ENCODE measurements around the gene CPEB3.

The CPEB3 gene

GRCh38 chr10:92094960-92095359, 195.9 kb downstream of the CPEB3 start:
- no peak overlapping the region for H3K9ac ChIP-seq (ENCODE audit: low read length)
- H3K27ac ChIP-seq (ENCODE audit: low read depth, low read length): no peak overlapping the region
- no peak overlapping the region for H3K4me3 ChIP-seq (ENCODE audit: low read depth, low read length)
- H3K9me3 ChIP-seq (ENCODE audit: control insufficient read depth, insufficient read depth, low read depth, low read length): no peaks in the 10 kb centered on the region
- peaks cover 11% of the 10 kb centered on the region; the same call in 1 of the 2 replicates for H3K4me1 ChIP-seq (ENCODE audit: control insufficient read depth, insufficient read depth, low read length)
- no peaks in the 10 kb centered on the region for H3K36me3 ChIP-seq (ENCODE audit: control insufficient read depth, insufficient read depth, low read length)
- no peaks in the 10 kb centered on the region for H3K27me3 ChIP-seq (ENCODE audit: control insufficient read depth, insufficient read depth, low read length)

- Histone ChIP-seq H3K9ac (ENCODE audit: low read length) (no peak overlapping the region), H3K27ac (ENCODE audit: low read depth, low read length) (0 out of 2 replicates have a peak overlapping the region, but pooled peaks have one; percentile 53), H3K27me3 (ENCODE audit: control insufficient read depth, insufficient read depth, low read length) (no peaks in the 10 kb centered on the region), H3K36me3 (ENCODE audit: control insufficient read depth, insufficient read depth, low read length) (no peaks in the 10 kb centered on the region), H3K4me1 (ENCODE audit: control insufficient read depth, insufficient read depth, low read length) (peaks cover 17% of the 10 kb centered on the region; the same call in 1 of the 2 replicates), H3K9me3 (ENCODE audit: control insufficient read depth, insufficient read depth, low read depth, low read length) (no peaks in the 10 kb centered on the region), H3K4me3 (ENCODE audit: low read depth, low read length) (no peak overlapping the region)
Observed at GRCh38 chr10:92091965-92092364, 198.9 kb downstream of the CPEB3 start.

DNA sequence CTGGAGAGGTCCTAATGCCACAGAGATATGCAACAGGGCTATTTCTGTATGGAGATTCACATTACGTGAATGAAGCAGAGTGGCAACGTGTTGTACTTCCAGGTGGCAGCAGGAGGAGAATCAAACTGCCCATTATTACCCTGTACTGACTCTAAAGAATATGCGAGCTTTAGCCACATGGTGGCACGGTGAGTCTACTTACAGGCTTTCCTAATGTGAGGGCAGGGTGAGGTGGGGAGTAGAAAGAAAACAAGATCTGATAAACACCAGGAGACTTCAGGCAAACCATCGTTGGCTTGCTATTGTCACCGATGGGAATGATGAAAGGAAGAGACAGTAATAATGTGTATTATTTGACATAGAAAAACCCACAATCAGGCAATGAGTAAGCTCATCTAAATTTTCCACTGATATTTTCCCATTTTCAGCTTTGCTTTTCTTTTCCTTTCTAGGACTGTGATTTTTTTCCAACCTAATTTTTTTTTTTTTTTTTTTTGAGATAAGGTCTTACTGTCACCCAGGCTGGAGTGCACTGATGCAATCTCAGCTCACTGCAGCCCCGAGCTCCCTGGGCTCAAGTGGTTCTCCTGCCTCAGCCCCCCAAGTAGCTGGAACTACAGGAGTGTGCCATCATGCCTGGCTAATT, 203.0 kb downstream of the CPEB3 start:
- H3K36me3 ChIP-seq (ENCODE audit: control insufficient read depth, insufficient read depth, low read length): no peaks in the 10 kb centered on the region
- no peaks in the 10 kb centered on the region for H3K27me3 ChIP-seq (ENCODE audit: control insufficient read depth, insufficient read depth, low read length)
- H3K4me1 ChIP-seq (ENCODE audit: control insufficient read depth, insufficient read depth, low read length): peaks cover 17% of the 10 kb centered on the region; the same call in 1 of the 2 replicates
- H3K9me3 ChIP-seq (ENCODE audit: control insufficient read depth, insufficient read depth, low read depth, low read length): no peaks in the 10 kb centered on the region
- H3K9ac ChIP-seq (ENCODE audit: low read length): no peak overlapping the region
- no peak overlapping the region for H3K4me3 ChIP-seq (ENCODE audit: low read depth, low read length)
- H3K27ac ChIP-seq (ENCODE audit: low read depth, low read length): no peak overlapping the region

DNA sequence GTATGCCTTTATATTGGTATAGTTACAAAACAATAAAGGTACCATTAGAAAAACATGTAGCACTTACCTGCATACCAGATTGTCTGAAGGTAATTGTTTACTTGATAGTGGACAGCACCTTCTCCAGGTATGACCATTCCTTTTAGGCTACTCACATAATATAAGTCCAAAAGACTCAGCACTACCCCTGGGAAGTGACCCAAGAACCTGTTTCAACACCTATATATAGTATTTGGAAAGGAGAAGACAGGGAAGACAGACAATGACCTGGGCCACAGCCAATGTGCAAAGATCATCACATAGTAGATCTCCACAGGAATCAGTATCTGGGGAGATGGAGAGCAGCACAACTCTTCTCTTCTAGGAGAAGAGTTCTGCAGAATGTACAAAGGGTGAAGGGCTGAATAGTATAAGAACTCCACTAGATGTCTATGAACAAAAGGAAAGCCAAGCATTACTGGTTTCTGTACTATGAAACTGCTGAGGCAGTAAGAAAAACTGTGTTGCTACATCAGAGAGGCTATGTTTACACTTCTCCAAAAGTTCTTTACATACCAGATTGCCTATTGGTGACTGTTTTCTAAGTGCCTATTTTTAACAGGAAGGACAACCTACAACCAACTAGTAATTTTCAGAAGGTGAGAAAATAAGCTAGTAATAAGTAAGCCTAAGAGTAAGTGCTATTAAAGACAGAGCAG, 208.1 kb downstream of the CPEB3 start:
- H3K4me3 ChIP-seq (ENCODE audit: low read depth, low read length): no peak overlapping the region
- H3K27ac ChIP-seq (ENCODE audit: low read depth, low read length): no peak overlapping the region
- no peak overlapping the region for H3K9ac ChIP-seq (ENCODE audit: low read length)
- no peaks in the 10 kb centered on the region; the same call in 1 of the 2 replicates for H3K36me3 ChIP-seq (ENCODE audit: control insufficient read depth, insufficient read depth, low read length)
- no peaks in the 10 kb centered on the region for H3K27me3 ChIP-seq (ENCODE audit: control insufficient read depth, insufficient read depth, low read length)
- no peaks in the 10 kb centered on the region for H3K9me3 ChIP-seq (ENCODE audit: control insufficient read depth, insufficient read depth, low read depth, low read length)
- H3K4me1 ChIP-seq (ENCODE audit: control insufficient read depth, insufficient read depth, low read length): no peaks in the 10 kb centered on the region

DNA sequence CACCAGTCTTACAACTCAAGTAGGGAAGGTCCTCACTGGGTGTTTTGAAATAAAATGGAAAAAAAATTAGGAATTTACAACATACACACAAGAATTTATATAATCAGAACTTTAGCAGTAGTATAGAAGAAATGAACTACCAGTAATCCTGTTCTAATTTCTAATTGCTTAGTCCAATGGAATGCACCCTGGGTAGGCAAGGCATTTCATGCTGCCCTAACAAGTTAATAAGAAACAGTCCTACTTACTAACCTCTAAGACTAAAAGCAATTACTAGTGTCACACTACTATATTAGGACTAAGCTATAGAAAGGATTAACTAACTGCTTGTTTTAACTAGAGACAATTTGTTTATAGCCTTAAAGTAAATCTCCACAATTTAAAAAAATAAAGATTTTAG, 209.2 kb downstream of the CPEB3 start:
- Histone ChIP-seq H3K4me3 (ENCODE audit: low read depth, low read length) (no peak overlapping the region), H3K4me1 (ENCODE audit: control insufficient read depth, insufficient read depth, low read length) (no peaks in the 10 kb centered on the region), H3K9ac (ENCODE audit: low read length) (no peak overlapping the region), H3K36me3 (ENCODE audit: control insufficient read depth, insufficient read depth, low read length) (no peaks in the 10 kb centered on the region; the same call in 1 of the 2 replicates), H3K27ac (ENCODE audit: low read depth, low read length) (no peak overlapping the region), H3K9me3 (ENCODE audit: control insufficient read depth, insufficient read depth, low read depth, low read length) (no peaks in the 10 kb centered on the region), H3K27me3 (ENCODE audit: control insufficient read depth, insufficient read depth, low read length) (no peaks in the 10 kb centered on the region)

DNA sequence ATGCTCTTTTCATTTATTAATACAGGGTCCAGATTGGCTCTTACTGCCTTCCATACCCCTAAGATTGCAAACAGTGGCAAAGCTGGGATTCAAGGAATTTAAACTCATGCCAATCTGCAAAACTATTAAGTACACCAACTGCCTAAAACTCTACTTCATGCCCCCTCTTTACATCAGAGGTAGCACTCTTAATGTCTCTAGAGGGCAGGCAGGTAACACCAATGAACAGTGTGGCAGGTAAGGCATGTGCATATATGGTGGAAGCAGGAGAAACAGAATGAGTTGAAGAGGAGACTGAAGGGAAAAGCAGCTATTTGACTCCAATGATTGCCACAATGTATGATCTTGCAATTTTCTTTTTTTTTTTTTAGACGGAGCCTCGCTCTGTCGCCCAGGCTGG, 210.6 kb downstream of the CPEB3 start:
- Histone ChIP-seq H3K27ac (ENCODE audit: low read depth, low read length) (no peak overlapping the region), H3K4me1 (ENCODE audit: control insufficient read depth, insufficient read depth, low read length) (peaks cover 3% of the 10 kb centered on the region; the same call in 1 of the 2 replicates), H3K9me3 (ENCODE audit: control insufficient read depth, insufficient read depth, low read depth, low read length) (no peaks in the 10 kb centered on the region), H3K9ac (ENCODE audit: low read length) (no peak overlapping the region), H3K27me3 (ENCODE audit: control insufficient read depth, insufficient read depth, low read length) (no peaks in the 10 kb centered on the region), H3K4me3 (ENCODE audit: low read depth, low read length) (no peak overlapping the region), H3K36me3 (ENCODE audit: control insufficient read depth, insufficient read depth, low read length) (no peaks in the 10 kb centered on the region; the same call in 1 of the 2 replicates)

- H3K36me3 ChIP-seq (ENCODE audit: control insufficient read depth, insufficient read depth, low read length): no peaks in the 10 kb centered on the region; the same call in 1 of the 2 replicates
- H3K9me3 ChIP-seq (ENCODE audit: control insufficient read depth, insufficient read depth, low read depth, low read length): no peaks in the 10 kb centered on the region
- H3K4me1 ChIP-seq (ENCODE audit: control insufficient read depth, insufficient read depth, low read length): peaks cover 3% of the 10 kb centered on the region; the same call in 1 of the 2 replicates
- H3K9ac ChIP-seq (ENCODE audit: low read length): no peak overlapping the region
- no peak overlapping the region for H3K4me3 ChIP-seq (ENCODE audit: low read depth, low read length)
- H3K27me3 ChIP-seq (ENCODE audit: control insufficient read depth, insufficient read depth, low read length): no peaks in the 10 kb centered on the region
- no peak overlapping the region for H3K27ac ChIP-seq (ENCODE audit: low read depth, low read length)
Observed at GRCh38 chr10:92079003-92079402, 211.9 kb downstream of the CPEB3 start.

DNA sequence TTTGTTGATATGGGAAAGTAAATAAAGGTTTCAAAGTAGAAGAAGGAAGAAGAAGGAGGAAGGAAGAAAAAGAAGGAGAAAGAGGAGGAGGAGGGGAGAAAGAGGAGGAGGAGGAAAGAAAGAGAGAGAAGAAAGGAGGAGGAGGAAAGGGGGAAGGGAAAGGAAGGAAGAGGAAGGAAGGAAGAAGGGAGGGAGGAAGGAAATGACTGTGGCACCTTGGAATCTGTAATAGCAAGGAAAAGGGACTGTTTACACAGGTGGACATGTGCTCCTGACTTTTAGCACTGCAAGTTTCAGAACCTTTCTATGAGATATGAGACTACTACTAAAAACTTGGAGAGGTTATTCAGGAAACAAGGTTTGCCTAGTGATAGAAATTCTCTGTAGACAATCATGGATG, 214.2 kb downstream of the CPEB3 start:
- H3K27me3 ChIP-seq (ENCODE audit: control insufficient read depth, insufficient read depth, low read length): no peaks in the 10 kb centered on the region
- H3K9me3 ChIP-seq (ENCODE audit: control insufficient read depth, insufficient read depth, low read depth, low read length): no peaks in the 10 kb centered on the region
- no peak overlapping the region for H3K4me3 ChIP-seq (ENCODE audit: low read depth, low read length)
- no peaks in the 10 kb centered on the region; the same call in 1 of the 2 replicates for H3K36me3 ChIP-seq (ENCODE audit: control insufficient read depth, insufficient read depth, low read length)
- no peak overlapping the region for H3K27ac ChIP-seq (ENCODE audit: low read depth, low read length)
- no peak overlapping the region for H3K9ac ChIP-seq (ENCODE audit: low read length)
- H3K4me1 ChIP-seq (ENCODE audit: control insufficient read depth, insufficient read depth, low read length): peaks cover 3% of the 10 kb centered on the region; the same call in 1 of the 2 replicates

GRCh38 chr10:92075829-92076228, 215.0 kb downstream of the CPEB3 start:
- no peaks in the 10 kb centered on the region for H3K9me3 ChIP-seq (ENCODE audit: control insufficient read depth, insufficient read depth, low read depth, low read length)
- no peak overlapping the region for H3K27ac ChIP-seq (ENCODE audit: low read depth, low read length)
- H3K36me3 ChIP-seq (ENCODE audit: control insufficient read depth, insufficient read depth, low read length): no peaks in the 10 kb centered on the region
- H3K4me1 ChIP-seq (ENCODE audit: control insufficient read depth, insufficient read depth, low read length): peaks cover 3% of the 10 kb centered on the region; the same call in 1 of the 2 replicates
- H3K9ac ChIP-seq (ENCODE audit: low read length): no peak overlapping the region
- no peaks in the 10 kb centered on the region for H3K27me3 ChIP-seq (ENCODE audit: control insufficient read depth, insufficient read depth, low read length)
- no peak overlapping the region for H3K4me3 ChIP-seq (ENCODE audit: low read depth, low read length)

- no peaks in the 10 kb centered on the region for H3K36me3 ChIP-seq (ENCODE audit: control insufficient read depth, insufficient read depth, low read length)
- no peak overlapping the region for H3K27ac ChIP-seq (ENCODE audit: low read depth, low read length)
- peaks cover 3% of the 10 kb centered on the region; the same call in 1 of the 2 replicates for H3K4me1 ChIP-seq (ENCODE audit: control insufficient read depth, insufficient read depth, low read length)
- H3K9ac ChIP-seq (ENCODE audit: low read length): no peak overlapping the region
- no peaks in the 10 kb centered on the region for H3K9me3 ChIP-seq (ENCODE audit: control insufficient read depth, insufficient read depth, low read depth, low read length)
- H3K4me3 ChIP-seq (ENCODE audit: low read depth, low read length): no peak overlapping the region
- no peaks in the 10 kb centered on the region for H3K27me3 ChIP-seq (ENCODE audit: control insufficient read depth, insufficient read depth, low read length)
Observed at GRCh38 chr10:92074126-92074887, 216.6 kb downstream of the CPEB3 start.

GRCh38 chr10:92068900-92069299, 222.0 kb downstream of the CPEB3 start:
- no peaks in the 10 kb centered on the region for H3K4me1 ChIP-seq (ENCODE audit: control insufficient read depth, insufficient read depth, low read length)
- no peaks in the 10 kb centered on the region for H3K36me3 ChIP-seq (ENCODE audit: control insufficient read depth, insufficient read depth, low read length)
- no peaks in the 10 kb centered on the region for H3K9me3 ChIP-seq (ENCODE audit: control insufficient read depth, insufficient read depth, low read depth, low read length)
- H3K27me3 ChIP-seq (ENCODE audit: control insufficient read depth, insufficient read depth, low read length): no peaks in the 10 kb centered on the region
- H3K9ac ChIP-seq (ENCODE audit: low read length): no peak overlapping the region
- H3K4me3 ChIP-seq (ENCODE audit: low read depth, low read length): no peak overlapping the region
- no peak overlapping the region for H3K27ac ChIP-seq (ENCODE audit: low read depth, low read length)

All from HUES6 (cell line).